NCI-H2029 (cell line): ENCODE results near the gene MPZL2.
"Not testable (repeated sequence)": the region's sequence is repeated elsewhere in the genome, so short reads cannot be mapped to it uniquely, and the experiment has no call there.

Experiments used
- DNase-seq: peaks from one replicate; lab custom pipeline; 2025; lab: John Stamatoyannopoulos, UW

MPZL2 gene

GRCh38 chr11:118263695-118264568 lies at the start of gene MPZL2:
Gene MPZL2, minus strand, starts transcription at chr11:118264297. Its CDS starts 144 bp downstream, at chr11:118264153.
- DNase-seq, result peak; percentile 29

- no peak for DNase-seq
Observed at GRCh38 chr11:118313242-118313641, 49.1 kb upstream of the MPZL2 start.

DNA sequence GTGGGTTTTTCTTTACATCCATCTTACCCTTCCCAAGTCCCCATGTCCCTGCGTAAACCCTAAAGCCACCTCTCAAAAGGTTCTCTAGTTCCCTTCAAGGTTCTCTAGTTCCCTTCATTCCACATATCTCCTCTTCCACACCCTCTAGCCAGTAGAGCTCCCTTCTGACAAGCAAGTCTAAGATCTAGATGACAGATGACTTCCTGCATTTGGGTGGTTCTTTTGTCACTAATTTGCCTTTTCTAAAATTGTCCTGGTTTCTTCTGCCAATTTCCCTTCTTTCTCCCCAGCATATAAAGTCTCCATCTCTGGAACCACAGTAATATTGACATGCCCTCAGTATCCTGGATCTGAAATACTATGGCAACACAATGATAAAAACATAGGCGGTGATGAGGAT lies 48.2 kb upstream of the MPZL2 start:
- no peak for DNase-seq

GRCh38 chr11:118311518-118311917 lies 47.4 kb upstream of the MPZL2 start:
- no peak for DNase-seq

GRCh38 chr11:118310781-118311485 lies 46.8 kb upstream of the MPZL2 start:
- no peak for DNase-seq

DNA sequence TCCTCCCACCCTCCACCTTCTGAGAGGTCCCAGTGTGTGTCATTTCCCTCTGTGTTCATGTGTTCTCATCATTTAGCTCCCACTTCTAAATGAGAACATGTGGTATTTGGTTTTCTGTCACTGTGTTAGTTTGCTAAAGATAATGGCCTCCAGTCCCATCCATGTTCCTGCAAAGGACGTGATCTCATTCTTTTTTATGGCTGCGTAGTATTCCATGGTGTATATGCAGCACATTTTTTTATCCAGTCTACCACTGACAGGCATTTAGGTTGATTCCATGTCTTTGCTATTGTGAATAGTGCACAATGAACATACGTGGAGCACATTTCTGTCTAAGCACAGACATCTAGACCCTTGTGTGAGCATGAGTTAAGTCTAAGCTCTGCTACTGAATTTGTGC lies 46.2 kb upstream of the MPZL2 start:
- no peak for DNase-seq

DNA sequence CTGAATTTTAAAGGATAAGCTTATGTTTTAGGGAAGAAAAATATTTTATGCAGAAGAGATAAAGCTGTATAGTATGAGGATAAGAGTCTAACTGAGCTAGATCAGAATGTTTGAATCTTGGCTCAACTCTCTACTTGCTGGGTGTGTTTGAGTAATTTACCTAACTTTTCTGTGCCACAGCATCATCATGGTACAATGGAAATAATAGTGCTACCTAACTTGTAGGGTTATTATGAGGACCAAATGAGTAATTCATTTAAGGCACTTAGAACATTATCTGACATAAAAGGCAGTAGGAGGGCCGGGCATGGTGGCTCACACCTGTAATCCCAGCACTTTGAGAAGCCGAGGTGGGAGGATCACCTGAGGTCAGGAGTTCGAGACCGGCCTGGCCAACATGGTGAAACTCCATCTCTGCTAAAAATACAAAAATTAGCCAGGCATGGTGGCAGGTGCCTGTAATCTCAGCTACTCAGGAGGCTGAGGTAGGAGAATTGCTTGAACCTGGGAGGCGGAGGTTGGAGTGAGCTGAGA lies 45.0 kb upstream of the MPZL2 start:
- not testable (repeated sequence) for DNase-seq

- no peak for DNase-seq
Observed at GRCh38 chr11:118306556-118306955, 42.5 kb upstream of the MPZL2 start.

- no peak for DNase-seq
Observed at GRCh38 chr11:118305726-118306125, 41.6 kb upstream of the MPZL2 start.

DNA sequence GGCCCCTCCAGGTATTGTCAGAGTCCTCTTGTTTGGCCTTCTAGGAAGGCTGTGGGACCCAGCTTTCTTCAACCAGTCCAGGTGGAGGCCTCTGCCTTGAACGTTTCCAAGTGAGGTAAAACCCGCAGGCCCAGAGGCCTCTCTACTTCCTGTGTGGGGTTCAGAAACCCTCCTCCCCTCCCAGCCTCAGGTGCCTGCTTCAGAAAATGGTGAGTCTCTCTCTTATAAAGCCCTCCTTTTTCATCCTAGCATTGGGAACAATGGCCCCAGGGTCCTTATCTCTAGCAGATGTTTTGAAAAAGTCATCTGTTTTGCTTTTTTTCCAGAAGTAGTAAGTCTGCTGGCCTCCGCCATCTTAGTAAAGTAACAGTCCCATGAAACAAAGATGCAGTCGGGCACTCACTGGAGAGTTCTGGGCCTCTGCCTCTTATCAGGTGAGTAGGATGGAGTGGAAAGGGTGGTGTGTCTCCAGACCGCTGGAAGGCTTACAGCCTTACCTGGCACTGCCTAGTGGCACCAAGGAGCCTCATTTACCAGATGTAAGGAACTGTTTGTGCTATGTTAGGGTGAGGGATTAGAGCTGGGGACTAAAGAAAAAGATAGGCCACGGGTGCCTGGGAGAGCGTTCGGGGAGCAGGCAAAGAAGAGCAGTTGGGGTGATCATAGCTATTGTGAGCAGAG lies 40.6 kb upstream of the MPZL2 start, which contains the start of gene CD3E:
CD3E (plus strand) TSS at position 163 of the 681 bp plus-strand sequence; CDS start at position 386, 223 bp downstream.
- DNase-seq, result no peak

- DNase-seq, result no peak
Observed at GRCh38 chr11:118304227-118304567, 40.1 kb upstream of the MPZL2 start.

DNA sequence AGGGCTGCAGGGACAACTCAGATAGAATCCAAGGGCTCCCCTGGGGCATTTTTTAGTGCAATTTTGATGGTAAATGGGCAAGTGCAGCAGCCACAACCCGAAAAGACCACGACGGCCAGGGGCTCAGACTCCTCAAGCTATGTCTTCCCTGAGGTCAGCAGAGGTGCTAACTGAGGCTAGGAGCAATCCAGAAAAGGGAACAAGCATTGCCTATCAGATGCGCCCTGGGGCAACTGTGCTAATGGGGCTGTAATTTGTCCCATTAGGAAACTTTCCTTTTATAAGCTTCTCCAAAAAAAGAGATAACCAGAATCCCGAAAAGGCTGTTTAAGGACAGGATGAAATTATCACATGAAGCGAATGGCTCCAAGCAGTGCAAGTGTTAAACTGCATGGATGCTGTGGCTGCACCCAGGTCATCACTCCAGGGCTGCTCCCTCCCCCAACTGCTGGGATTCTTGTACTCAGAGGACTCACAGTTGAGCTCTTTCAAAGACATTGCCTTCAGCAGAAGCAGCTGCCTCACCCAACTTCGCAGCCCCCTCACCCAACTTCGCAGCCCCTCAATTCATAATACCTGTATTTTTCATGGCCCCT lies 37.6 kb upstream of the MPZL2 start:
- DNase-seq, result no peak

DNA sequence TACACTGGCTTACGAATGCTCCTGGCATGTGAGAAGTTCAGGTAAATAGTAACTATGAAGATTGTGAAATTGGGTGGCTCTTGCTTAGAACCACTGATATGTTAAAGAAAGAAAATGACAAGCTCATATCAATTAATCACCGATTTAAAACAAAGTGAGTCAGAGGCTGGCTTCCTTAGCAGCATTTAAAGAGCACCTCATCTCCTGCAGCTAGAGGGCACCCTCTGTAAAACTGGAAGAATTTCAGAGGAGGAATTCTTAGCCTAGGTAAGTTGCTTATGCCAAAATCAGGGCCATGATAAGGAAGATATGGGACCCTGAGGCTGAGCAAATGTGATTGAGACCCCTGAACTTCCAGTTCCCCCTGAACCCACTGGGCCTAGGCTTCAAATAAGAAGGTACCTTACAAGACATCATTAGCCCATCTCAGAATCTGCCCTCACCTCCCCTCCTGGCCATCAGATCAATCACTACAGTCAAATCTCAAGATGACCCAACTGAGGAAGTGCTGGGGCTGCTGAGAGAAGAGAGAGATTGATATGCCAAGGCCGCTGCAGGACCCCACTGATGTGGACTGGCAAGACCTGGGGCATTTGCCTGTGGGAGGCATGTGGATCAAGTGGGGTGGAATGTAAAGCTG lies 31.8 kb upstream of the MPZL2 start:
- DNase-seq, result no peak

GRCh38 chr11:118295199-118295598 lies 31.1 kb upstream of the MPZL2 start:
- DNase-seq, result no peak

- no peak for DNase-seq
Observed at GRCh38 chr11:118294053-118294452, 30.0 kb upstream of the MPZL2 start.

DNA sequence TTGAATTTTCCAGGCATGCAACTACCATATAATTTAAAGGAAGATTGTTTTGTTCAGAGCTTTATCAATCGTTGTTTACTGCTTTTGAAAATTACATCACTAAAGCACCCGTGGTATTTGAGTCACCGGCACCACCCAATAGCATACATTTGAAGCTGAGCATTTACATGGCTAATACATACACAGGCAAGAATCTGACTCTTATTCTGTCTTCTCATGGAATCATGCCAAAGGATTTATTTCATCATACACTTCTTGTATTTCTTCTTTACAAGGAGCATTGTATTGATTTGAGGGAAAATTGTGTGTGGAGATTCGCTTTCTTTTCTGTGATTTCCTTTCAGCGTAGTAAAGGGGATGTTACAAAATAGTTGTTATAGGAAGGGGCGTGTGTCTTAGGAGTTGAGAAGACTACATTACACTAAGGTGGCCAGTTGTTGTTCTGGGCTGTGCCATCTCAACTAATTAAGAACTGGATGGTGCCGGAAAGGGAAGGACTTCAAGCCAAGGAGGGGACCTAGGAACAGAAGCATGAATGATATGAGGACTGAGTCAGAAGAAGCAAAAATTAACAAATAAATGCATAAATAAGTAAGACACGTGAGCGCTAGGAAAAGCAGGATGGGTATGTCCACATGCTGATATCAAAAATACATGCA lies 27.5 kb upstream of the MPZL2 start:
- no peak for DNase-seq

DNA sequence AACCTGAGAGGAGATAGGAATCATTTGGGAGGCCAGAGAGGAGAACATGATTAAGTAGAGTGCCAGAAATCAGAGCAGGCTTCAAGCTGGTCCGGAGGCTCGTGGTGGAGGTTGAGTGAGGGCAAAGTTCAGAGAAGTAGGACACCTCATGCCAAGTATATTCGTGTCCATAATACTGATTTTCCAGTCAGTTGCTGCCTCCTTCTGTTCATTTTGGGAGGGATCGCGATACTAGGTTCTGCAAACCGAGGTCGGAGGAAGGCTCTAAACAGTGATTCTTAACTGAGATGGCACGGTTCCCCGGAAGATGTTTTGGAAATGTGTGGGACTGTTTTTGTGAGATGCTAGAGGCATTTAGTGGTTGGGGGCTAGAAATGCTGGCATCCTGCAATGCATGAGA lies 26.8 kb upstream of the MPZL2 start:
- peak; percentile 11 for DNase-seq

GRCh38 chr11:118289401-118289800 lies 25.3 kb upstream of the MPZL2 start:
- DNase-seq, result no peak

- no peak for DNase-seq
Observed at GRCh38 chr11:118287006-118287405, 22.9 kb upstream of the MPZL2 start.

GRCh38 chr11:118286545-118286944 lies 22.4 kb upstream of the MPZL2 start:
- no peak for DNase-seq

GRCh38 chr11:118283756-118284350 lies 19.8 kb upstream of the MPZL2 start:
- DNase-seq, result no peak
